Type B pancreatic cell (in vitro differentiated cells): ENCODE data around the gene CRNKL1. TPM values are rescaled to one million over a fixed set of nuclear protein-coding genes. Genes with fewer than 3 reads are reported as not detected.

ENCODE experiments used
- DNase-seq: peaks from one replicate; pipeline ENCODE4 v3.0.0; 2021; ENCODE audit warnings: mixed read lengths; ENCODE audit not compliant: unreplicated experiment; ENCODE audit errors: extremely low spot score
- H3K27ac Mint-ChIP-seq: 2 replicates; pipeline ENCODE4 v1.8.0; 2021; ENCODE audit warnings: mild to moderate bottlenecking, mixed read lengths
- H3K27me3 Mint-ChIP-seq: 2 replicates; pipeline ENCODE4 v1.8.0; 2021; ENCODE audit warnings: mixed read lengths
- H3K36me3 Mint-ChIP-seq: 2 replicates; pipeline ENCODE4 v1.8.0; 2021; ENCODE audit warnings: mixed read lengths
- H3K4me1 Mint-ChIP-seq: one replicate; pipeline ENCODE4 v1.8.0; 2021; ENCODE audit warnings: mixed read lengths; ENCODE audit not compliant: unreplicated experiment
- H3K4me3 Mint-ChIP-seq: 2 replicates; pipeline ENCODE4 v1.8.0; 2021; ENCODE audit warnings: mild to moderate bottlenecking, mixed read lengths
- H3K9me3 Mint-ChIP-seq: 2 replicates; pipeline ENCODE4 v1.8.0; 2021; ENCODE audit warnings: mixed read lengths
- CTCF ChIP-seq: fragments of 200-600 bp; sonication (generic); conservative IDR thresholded peaks from 2 replicates; pipeline ENCODE4 v1.5.0; 2021; ENCODE audit warnings: antibody characterized with exemption, mild to moderate bottlenecking
- long read RNA-seq: library from polyadenylated mRNA; unstranded; transcript quantifications from one replicate; pipeline ENCODE4 v2.0.0, GENCODE V29; 2020
- total RNA-seq: library from RNA; stranded (reverse); gene quantifications from 2 replicates; pipeline ENCODE4 v1.2.1, GENCODE V29; 2021; ENCODE audit warnings: low replicate concordance

Gene CRNKL1
- total RNA-seq, result 23.6 and 25.1 TPM in 2 replicates
- long read RNA-seq, full-length matches to known transcripts, result 59 of 76 reads
- long read RNA-seq, partial matches to known transcripts, result 14 of 76 reads
- long read RNA-seq, other reads (novel, unspliced or antisense), result 3 of 76 reads

DNA sequence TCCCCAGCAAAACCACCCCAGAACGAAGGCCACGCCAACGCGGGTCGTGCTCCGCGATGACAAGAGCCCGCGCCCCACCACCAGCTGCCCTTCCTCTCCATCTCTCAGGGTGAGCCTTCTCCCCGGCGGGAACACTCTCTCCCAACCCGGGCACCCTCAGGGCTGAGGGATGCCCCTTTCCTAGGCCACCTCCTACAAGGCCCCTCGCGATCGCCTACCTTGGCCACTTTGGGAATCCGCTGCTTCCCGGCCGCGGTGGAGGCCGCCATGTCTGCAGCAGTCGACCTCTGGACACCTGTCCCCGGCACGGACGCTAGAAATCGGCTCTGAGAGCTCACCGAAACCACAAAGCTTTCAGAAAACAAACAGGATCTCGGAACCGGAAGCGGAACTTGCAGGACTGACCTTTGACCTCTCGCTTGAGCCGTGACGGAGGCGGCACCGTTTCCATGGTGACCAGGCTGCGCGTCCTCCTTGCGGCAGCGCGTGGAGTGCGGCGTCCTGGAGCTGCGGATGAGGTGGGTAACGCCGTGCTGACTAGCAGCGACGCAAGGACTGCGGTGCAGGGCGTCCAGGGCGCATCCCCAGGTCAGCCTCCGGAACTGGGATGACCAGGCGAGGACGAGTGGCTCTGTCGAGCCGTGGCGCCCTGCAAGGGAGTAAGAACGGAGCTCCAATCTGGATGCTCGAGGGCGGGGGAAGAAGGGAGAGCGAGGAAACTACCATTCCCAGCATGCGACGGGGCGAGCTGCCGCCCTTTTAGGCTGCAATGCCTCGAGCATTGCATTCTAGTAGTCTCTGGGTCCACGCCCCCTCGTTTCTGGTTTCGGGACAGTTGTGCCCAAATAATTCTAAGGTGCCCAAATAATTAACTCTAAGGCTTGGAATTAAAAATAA is at the start of gene CRNKL1, which contains the start of gene CFAP61:
CRNKL1 (minus strand) TSS at position 393 of the 897 bp plus-strand sequence; CDS start at position 269, 124 bp downstream.
CFAP61 (plus strand) TSS at position 459 of the 897 bp plus-strand sequence. CDS start 4,122 bp downstream, outside the sequence.
- peak; percentile 49 for TF ChIP-seq CTCF
- peak within 1 kb of the TSS; percentile 99 for H3K4me3 Mint-ChIP-seq
- no peaks in the 10 kb centered on the region for H3K27me3 Mint-ChIP-seq
- DNase-seq, result peak; percentile 96
- H3K27ac Mint-ChIP-seq, result peak within 1 kb of the TSS; percentile 96
- H3K4me1 Mint-ChIP-seq, result peaks cover 3% of the 10 kb centered on the region
- peaks cover 20% of the 10 kb centered on the region for H3K36me3 Mint-ChIP-seq
- no peaks in the 10 kb centered on the region for H3K9me3 Mint-ChIP-seq

DNA sequence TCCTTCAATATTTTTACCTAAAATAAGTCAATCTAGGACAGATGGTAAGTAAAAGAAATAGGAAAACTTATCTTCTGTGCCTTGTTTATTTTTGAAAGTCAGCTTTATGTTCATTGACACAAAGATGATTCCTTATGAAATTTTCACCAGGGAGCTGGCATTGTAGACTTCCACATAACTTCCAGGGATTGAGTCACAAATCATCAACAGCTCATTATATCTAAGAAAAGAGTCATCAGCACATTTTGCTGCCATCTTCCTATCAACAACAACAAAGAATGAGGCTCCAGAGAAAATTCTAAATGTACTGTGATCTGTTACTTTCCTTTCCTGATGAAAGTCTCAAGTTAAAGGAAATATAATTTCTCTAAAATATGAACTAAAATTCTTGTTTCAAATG is 48.6 kb upstream of the CRNKL1 start:
- H3K4me1 Mint-ChIP-seq, result no peaks in the 10 kb centered on the region
- peaks cover 4% of the 10 kb centered on the region for H3K27me3 Mint-ChIP-seq

GRCh38 chr20:20096421-20096820 is 44.2 kb upstream of the CRNKL1 start:
- H3K27me3 Mint-ChIP-seq, result no peaks in the 10 kb centered on the region
- no peaks in the 10 kb centered on the region for H3K9me3 Mint-ChIP-seq
- peaks cover 8% of the 10 kb centered on the region for H3K4me1 Mint-ChIP-seq
- no peak overlapping the region for H3K4me3 Mint-ChIP-seq
- DNase-seq, result no peak
- H3K36me3 Mint-ChIP-seq, result peaks cover 3% of the 10 kb centered on the region
- H3K27ac Mint-ChIP-seq, result no peak overlapping the region
- TF ChIP-seq CTCF, result no peak

More for the DNA sequence above, 48.6 kb upstream of the CRNKL1 start:
- Mint-ChIP-seq H3K36me3 (peaks cover 3% of the 10 kb centered on the region), H3K27ac (no peak overlapping the region), H3K4me3 (no peak overlapping the region), H3K9me3 (no peaks in the 10 kb centered on the region)
- TF ChIP-seq CTCF, result no peak
- no peak for DNase-seq

GRCh38 chr20:20095114-20095872 is 43.0 kb upstream of the CRNKL1 start:
- Mint-ChIP-seq H3K27ac (no peak overlapping the region), H3K4me3 (no peak overlapping the region), H3K27me3 (no peaks in the 10 kb centered on the region), H3K36me3 (peaks cover 3% of the 10 kb centered on the region), H3K4me1 (peaks cover 8% of the 10 kb centered on the region), H3K9me3 (no peaks in the 10 kb centered on the region)
- DNase-seq, result no peak
- TF ChIP-seq CTCF, result no peak

DNA sequence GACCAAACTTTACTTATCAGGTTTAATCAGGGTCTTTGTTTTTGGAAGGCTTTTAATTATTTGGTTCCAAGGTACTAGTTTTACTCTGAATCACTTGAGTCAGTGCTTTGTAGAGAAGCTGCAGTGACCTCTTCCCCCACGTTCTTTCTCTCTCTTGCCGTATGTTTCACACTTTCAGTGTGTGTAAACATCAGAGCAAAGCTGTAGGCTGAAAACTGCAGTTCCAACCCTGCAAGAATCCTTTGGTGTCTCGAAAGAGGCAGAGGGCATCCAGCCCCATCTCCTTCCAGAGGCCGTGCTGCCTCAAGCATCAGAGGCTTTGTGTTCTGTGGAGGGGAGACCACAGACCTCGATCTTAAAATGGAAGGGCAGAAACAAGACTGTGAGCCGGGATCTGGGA is 42.1 kb upstream of the CRNKL1 start:
- no peak for TF ChIP-seq CTCF
- Mint-ChIP-seq H3K4me3 (no peak overlapping the region), H3K27me3 (peaks cover 4% of the 10 kb centered on the region), H3K9me3 (no peaks in the 10 kb centered on the region), H3K27ac (no peak overlapping the region), H3K36me3 (peaks cover 3% of the 10 kb centered on the region), H3K4me1 (peaks cover 8% of the 10 kb centered on the region)
- no peak for DNase-seq
